OCI-LY3 (cell line): ENCODE measurements around the gene MAGI1.

ENCODE experiments used
- H2AFZ ChIP-seq: fragments of 200-600, 300-600 bp; shearing (Covaris generic); 2 replicates; pipeline ENCODE4 v1.6.0; 2014; ENCODE audit warnings: antibody characterized with exemption, low read depth, low read length
- H3K27ac ChIP-seq: fragments of 200-600, 300-600 bp; sonication (generic); 2 replicates; pipeline ENCODE4 v1.5.1; 2014; ENCODE audit warnings: mild to moderate bottlenecking, low read length, moderate library complexity, mixed read lengths
- H3K27me3 ChIP-seq: fragments of 200-600, 300-600 bp; sonication (generic); 2 replicates; pipeline ENCODE4 v1.6.1; 2014; ENCODE audit warnings: low read depth, low read length, mixed read lengths
- H3K36me3 ChIP-seq: fragments of 200-600, 300-600 bp; sonication (generic); replicated peaks from 2 replicates; pipeline ENCODE3; 2014; ENCODE audit warnings: low read depth, low read length, mixed read lengths
- H3K4me1 ChIP-seq: fragments of 300-600, 200-600 bp; sonication (generic); 2 replicates; pipeline ENCODE4 v1.6.1; 2014; ENCODE audit warnings: low read length, mixed read lengths
- H3K4me2 ChIP-seq: fragments of 200-600, 300-600 bp; sonication (generic); 2 replicates; pipeline ENCODE4 v1.6.1; 2014; ENCODE audit warnings: low read length, mixed read lengths
- H3K4me3 ChIP-seq: fragments of 300-600, 200-600 bp; sonication (generic); 2 replicates; pipeline ENCODE4 v1.5.1; 2014; ENCODE audit warnings: antibody characterized with exemption, mild to moderate bottlenecking, low read length, moderate library complexity
- H3K79me2 ChIP-seq: fragments of 300-600, 200-600 bp; shearing (Covaris generic); 2 replicates; pipeline ENCODE4 v1.6.1; 2014; ENCODE audit warnings: mild to moderate bottlenecking, low read length, mixed read lengths
- H3K9ac ChIP-seq: fragments of 300-600, 200-600 bp; shearing (Covaris generic); 2 replicates; pipeline ENCODE4 v1.6.0; 2014; ENCODE audit warnings: mild to moderate bottlenecking, low read length, moderate library complexity
- H3K9me3 ChIP-seq: fragments of 200-600, 300-600 bp; shearing (Covaris generic); 2 replicates; pipeline ENCODE4 v1.6.1; 2014; ENCODE audit warnings: low read length, mixed read lengths; ENCODE audit not compliant: insufficient read depth
- H4K20me1 ChIP-seq: fragments of 200-600, 300-600 bp; sonication (generic); 2 replicates; pipeline ENCODE4 v1.6.1; 2016; ENCODE audit warnings: low read length, mixed read lengths; ENCODE audit not compliant: insufficient read depth
- CTCF ChIP-seq: fragments of 200-600, 300-600 bp; sonication (generic); IDR thresholded peaks from 2 replicates; pipeline ENCODE4 v1.5.1; 2014; ENCODE audit warnings: antibody characterized with exemption, low read length, low read depth
- EZH2phosphoT487 ChIP-seq: fragments of 200-600 bp; shearing (Covaris generic); IDR thresholded peaks from 2 replicates; pipeline ENCODE4 v1.6.1; 2018; ENCODE audit warnings: antibody characterized with exemption, mixed run types, low read depth

The MAGI1 gene

GRCh38 chr3:66039590-66039887, 821 bp upstream of the MAGI1 start:
- Histone ChIP-seq H3K4me1 (no peaks in the 10 kb centered on the region), H3K9ac (no peak overlapping the region), H4K20me1 (no peaks in the 10 kb centered on the region), H2AFZ (no peak overlapping the region), H3K27me3 (peaks cover 4% of the 10 kb centered on the region; the same call in 1 of the 2 replicates), H3K36me3 (no peaks in the 10 kb centered on the region), H3K4me2 (no peak overlapping the region), H3K4me3 (no peak overlapping the region), H3K9me3 (no peaks in the 10 kb centered on the region), H3K27ac (no peak overlapping the region), H3K79me2 (no peaks in the 10 kb centered on the region)
- TF ChIP-seq EZH2phosphoT487 (no peak), CTCF (no peak)

- Histone ChIP-seq H3K36me3 (no peaks in the 10 kb centered on the region), H3K27me3 (peaks cover 4% of the 10 kb centered on the region; the same call in 1 of the 2 replicates), H3K27ac (no peak overlapping the region), H3K4me2 (no peak overlapping the region), H2AFZ (no peak overlapping the region), H3K9ac (no peak overlapping the region), H3K4me1 (no peaks in the 10 kb centered on the region), H3K9me3 (no peaks in the 10 kb centered on the region), H4K20me1 (no peaks in the 10 kb centered on the region), H3K79me2 (no peaks in the 10 kb centered on the region), H3K4me3 (no peak overlapping the region)
- TF ChIP-seq CTCF, result no peak
- no peak for TF ChIP-seq EZH2phosphoT487
These were observed 363 bp downstream of the MAGI1 start for GRCh38 chr3:66038384-66038725.

GRCh38 chr3:66037986-66038369, 740 bp downstream of the MAGI1 start:
- no peak overlapping the region for H3K4me3 ChIP-seq
- no peaks in the 10 kb centered on the region for H4K20me1 ChIP-seq
- H3K79me2 ChIP-seq, result no peaks in the 10 kb centered on the region
- TF ChIP-seq CTCF (no peak), EZH2phosphoT487 (no peak)
- H3K4me2 ChIP-seq, result no peak overlapping the region
- no peak overlapping the region for H2AFZ ChIP-seq
- H3K36me3 ChIP-seq, result no peaks in the 10 kb centered on the region
- H3K9ac ChIP-seq, result no peak overlapping the region
- no peaks in the 10 kb centered on the region for H3K4me1 ChIP-seq
- H3K27me3 ChIP-seq, result peaks cover 4% of the 10 kb centered on the region; the same call in 1 of the 2 replicates
- no peaks in the 10 kb centered on the region for H3K9me3 ChIP-seq
- no peak overlapping the region for H3K27ac ChIP-seq

GRCh38 chr3:66037330-66037985, 1.3 kb downstream of the MAGI1 start:
- H3K4me2 ChIP-seq, result no peak overlapping the region
- H3K9me3 ChIP-seq, result no peaks in the 10 kb centered on the region
- no peaks in the 10 kb centered on the region for H3K36me3 ChIP-seq
- TF ChIP-seq CTCF (no peak), EZH2phosphoT487 (no peak)
- H3K9ac ChIP-seq, result no peak overlapping the region
- no peaks in the 10 kb centered on the region for H3K4me1 ChIP-seq
- no peaks in the 10 kb centered on the region for H3K79me2 ChIP-seq
- H3K4me3 ChIP-seq, result no peak overlapping the region
- peaks cover 4% of the 10 kb centered on the region; the same call in 1 of the 2 replicates for H3K27me3 ChIP-seq
- no peak overlapping the region for H3K27ac ChIP-seq
- H2AFZ ChIP-seq, result no peak overlapping the region
- H4K20me1 ChIP-seq, result no peaks in the 10 kb centered on the region
